HT-29 (cell line): ENCODE measurements around the gene CLIC6. TPM values are rescaled to one million over a fixed set of nuclear protein-coding genes. Genes with fewer than 3 reads are reported as not detected.
"Not testable (repeated sequence)": the region's sequence is repeated elsewhere in the genome, so short reads cannot be mapped to it uniquely, and the experiment has no call there.

Source experiments
- DNase-seq: peaks from one replicate; pipeline ENCODE4 v3.0.0-alpha.2; 2015; ENCODE audit warnings: low spot score
- total RNA-seq: library from RNA; depleted of rRNA; stranded (reverse); fragments of >200 nt; shearing (Covaris generic); gene quantifications from 2 replicates; pipeline ENCODE4 v1.2.3, GENCODE V29; 2014

The CLIC6 gene
- total RNA-seq, 1 experiment from 2014 or later = not detected

- no peak for DNase-seq
These were observed 17.2 kb upstream of the CLIC6 start for GRCh38 chr21:34651642-34652041.

GRCh38 chr21:34653522-34653921 is 15.3 kb upstream of the CLIC6 start:
- DNase-seq = no peak

DNA sequence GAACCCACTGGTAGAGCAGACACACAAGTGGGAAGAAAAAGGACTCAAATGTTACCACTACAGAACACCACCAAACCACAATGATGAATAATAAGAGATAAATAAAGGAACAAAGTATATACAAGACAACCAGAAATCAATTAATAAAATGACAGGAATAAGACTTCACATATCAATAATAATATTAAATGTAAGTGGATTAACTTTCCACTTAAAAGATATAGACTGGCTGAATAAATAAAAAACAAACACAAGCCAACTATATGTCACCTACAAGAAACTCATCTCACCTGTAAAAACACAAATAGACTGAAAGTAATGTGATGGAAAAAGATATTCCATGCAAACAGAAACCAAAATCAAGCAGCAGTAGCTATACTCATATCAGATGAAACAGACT is 6.9 kb upstream of the CLIC6 start:
- DNase-seq = no peak

- no peak for DNase-seq
These were observed 1.0 kb upstream of the CLIC6 start for GRCh38 chr21:34667761-34668160.

GRCh38 chr21:34669149-34669879 is 520 bp downstream of the CLIC6 start:
- DNase-seq = no peak

DNA sequence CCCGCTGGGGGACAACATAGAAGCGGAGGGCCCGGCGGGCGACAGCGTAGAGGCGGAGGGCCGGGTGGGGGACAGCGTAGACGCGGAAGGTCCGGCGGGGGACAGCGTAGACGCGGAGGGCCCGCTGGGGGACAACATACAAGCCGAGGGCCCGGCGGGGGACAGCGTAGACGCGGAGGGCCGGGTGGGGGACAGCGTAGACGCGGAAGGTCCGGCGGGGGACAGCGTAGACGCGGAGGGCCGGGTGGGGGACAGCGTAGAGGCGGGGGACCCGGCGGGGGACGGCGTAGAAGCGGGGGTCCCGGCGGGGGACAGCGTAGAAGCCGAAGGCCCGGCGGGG is 1.1 kb downstream of the CLIC6 start:
- not testable (repeated sequence) for DNase-seq

- DNase-seq = no peak
These were observed 1.6 kb downstream of the CLIC6 start for GRCh38 chr21:34670220-34670961.

GRCh38 chr21:34670962-34671348 is 2.2 kb downstream of the CLIC6 start:
- no peak for DNase-seq

DNA sequence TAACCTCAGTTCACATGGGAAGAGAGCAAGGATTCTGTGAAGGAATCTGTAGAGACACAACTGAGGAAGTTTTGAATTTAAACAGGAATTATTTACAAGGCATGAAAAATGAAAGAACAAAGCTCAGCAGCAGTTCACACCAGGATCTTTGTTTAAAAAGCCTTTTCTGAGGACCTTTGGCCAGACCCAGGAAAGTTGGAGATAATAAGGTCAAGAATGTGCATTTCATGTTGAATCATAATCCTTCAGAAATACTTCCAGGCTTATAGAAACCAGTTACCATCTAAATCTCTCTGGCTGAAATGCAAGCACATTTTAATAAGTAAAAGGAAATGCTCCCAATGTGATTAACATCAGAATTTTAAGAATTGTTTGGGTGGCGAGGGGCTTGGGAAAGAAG is 2.7 kb downstream of the CLIC6 start:
- DNase-seq = no peak

DNA sequence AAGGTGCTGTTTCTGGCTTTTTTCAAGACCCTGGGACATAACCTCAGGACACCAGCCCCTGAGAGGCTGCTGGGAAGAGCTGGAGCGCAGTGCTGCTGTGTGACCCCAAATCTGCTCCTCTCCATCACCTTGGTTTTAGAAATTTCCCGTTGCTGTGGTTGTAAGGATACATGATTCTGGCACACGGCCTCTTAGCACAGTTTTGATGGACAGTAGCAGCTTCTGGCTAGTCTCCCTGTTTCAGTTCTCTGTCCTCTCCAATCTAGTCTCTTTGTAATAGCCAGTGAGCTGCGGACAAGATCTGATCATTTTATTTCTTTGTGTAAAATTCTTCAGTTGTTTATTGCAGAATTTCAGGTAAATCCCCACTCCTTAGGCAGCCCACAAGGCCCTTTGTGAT is 3.1 kb downstream of the CLIC6 start:
- no peak for DNase-seq

- no peak for DNase-seq
These were observed 4.2 kb downstream of the CLIC6 start for GRCh38 chr21:34673006-34673405.

GRCh38 chr21:34674468-34674867 is 5.7 kb downstream of the CLIC6 start:
- no peak for DNase-seq

GRCh38 chr21:34675871-34676270 is 7.1 kb downstream of the CLIC6 start:
- DNase-seq = no peak

DNA sequence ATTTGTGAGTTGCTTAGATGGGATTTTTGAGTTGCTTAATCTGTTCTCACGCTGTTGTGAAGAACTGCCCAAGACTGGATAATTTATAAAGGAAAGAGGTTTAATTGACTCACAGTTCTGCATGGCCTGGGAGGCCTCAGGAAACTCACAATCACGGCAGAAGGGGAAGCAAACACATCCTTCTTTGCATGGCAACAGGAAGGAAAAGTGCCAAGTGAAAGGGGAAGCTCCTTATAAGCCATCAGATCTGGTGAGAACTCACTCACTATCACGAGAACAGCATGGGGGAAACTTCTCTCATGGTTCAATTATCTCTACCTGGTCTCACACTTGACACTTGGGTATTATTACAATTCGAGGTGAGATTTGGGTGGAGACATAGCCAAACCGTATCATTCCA is 10.3 kb downstream of the CLIC6 start:
- DNase-seq = no peak

- no peak for DNase-seq
These were observed 15.5 kb downstream of the CLIC6 start for GRCh38 chr21:34684174-34684876.

DNA sequence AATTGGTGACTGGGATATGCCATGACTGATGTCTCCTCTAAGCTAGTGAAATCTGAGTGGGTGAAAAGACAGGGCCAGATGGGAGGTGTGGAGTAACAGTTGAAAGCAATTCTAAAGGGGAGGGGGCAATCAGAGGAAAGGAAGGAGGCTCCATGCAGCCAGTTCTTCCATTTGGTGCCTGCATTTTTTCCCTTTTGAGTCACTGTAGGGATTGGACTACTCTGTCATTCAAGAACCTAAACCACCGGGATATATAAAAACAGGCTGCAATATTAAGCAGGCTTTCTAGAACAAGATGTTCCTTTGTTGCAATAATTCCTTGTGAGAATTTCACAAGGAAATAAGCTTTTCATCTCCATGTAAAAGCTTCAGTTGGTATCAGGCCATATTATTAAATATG is 18.3 kb downstream of the CLIC6 start:
- no peak for DNase-seq

GRCh38 chr21:34687745-34688144 is 19.0 kb downstream of the CLIC6 start:
- DNase-seq = no peak

DNA sequence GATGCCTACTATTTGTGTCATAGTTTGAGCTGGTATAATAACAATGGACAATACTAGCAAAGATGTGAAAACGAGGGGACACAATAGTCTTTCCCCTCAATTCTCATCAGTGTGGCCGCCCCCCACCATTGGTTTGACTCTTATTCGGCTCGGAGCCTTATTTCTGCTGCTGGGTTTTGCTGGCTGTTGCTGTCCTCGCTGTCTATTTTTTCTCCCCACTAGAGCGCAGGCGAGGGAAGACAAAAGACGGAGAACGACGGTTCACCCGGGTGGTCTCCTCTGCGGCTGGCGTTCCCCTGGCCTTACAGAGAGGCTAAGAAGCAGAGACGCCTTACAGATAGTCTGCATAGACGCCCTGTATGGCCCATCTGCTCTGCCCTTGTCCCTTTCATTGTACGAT is 19.4 kb downstream of the CLIC6 start:
- no peak for DNase-seq

- DNase-seq = no peak
These were observed 19.9 kb downstream of the CLIC6 start for GRCh38 chr21:34688715-34689114.

- DNase-seq = peak; percentile 66
These were observed 21.4 kb downstream of the CLIC6 start for GRCh38 chr21:34690041-34690792.

DNA sequence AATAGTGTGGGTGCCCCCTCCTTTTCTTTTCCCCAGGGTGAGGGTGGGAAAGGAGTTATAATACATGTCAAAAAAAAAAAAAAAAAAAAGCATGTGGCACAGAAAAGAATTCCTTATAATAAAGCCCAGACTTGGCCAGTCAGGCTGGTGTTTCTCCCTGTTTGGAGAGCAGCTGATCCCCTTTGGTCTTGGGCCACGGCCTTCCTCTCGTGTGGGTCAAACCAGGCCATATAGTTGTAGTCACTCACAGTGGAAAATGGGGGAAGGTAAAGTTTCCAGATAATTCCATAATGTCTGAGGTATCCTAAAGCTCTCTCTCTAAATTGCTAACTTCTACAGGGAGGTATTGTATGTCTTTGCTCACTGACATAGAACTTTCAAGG is 22.0 kb downstream of the CLIC6 start:
- no peak for DNase-seq

GRCh38 chr21:34691390-34692032 is 22.7 kb downstream of the CLIC6 start:
- no peak for DNase-seq
